NCI-H82 treated with DMSO at 0.1 percent for 48 hours (cell line): ENCODE measurements around the gene ZNF649.

Experiments
- DNase-seq: peaks from one replicate; lab custom pipeline; 2025; ENCODE audit not compliant: unreplicated experiment; lab: John Stamatoyannopoulos, UW

ZNF649 gene

GRCh38 chr19:51889934-51890333 is 14.9 kb downstream of the ZNF649 start:
- DNase-seq = no peak

GRCh38 chr19:51887522-51888498 is 17.0 kb downstream of the ZNF649 start, which contains the start of gene ZNF577:
TSS of gene ZNF577 (minus strand) at chr19:51887951. CDS start at chr19:51880382, 7,569 bp downstream.
- peak; percentile 54 for DNase-seq

- no peak for DNase-seq
These were observed 20.1 kb downstream of the ZNF649 start for GRCh38 chr19:51884713-51885112.

- no peak for DNase-seq
These were observed 22.3 kb downstream of the ZNF649 start for GRCh38 chr19:51882518-51882917.

GRCh38 chr19:51873097-51873496 is 31.7 kb downstream of the ZNF649 start:
- no peak for DNase-seq

GRCh38 chr19:51861870-51862622 is 42.8 kb downstream of the ZNF649 start:
- no peak for DNase-seq
